ENCODE results near the gene MOB3B. TPM values are rescaled to one million over a fixed set of nuclear protein-coding genes. Genes with fewer than 3 reads are reported as not detected.

Gene MOB3B
- total RNA-seq, 1 experiment from 2014 or later = 0.19 TPM

- H3K4me1 ChIP-seq (ENCODE audit: insufficient read depth, low read length, poor library complexity, severe bottlenecking) = no peaks in the 10 kb centered on the region
- intact Hi-C loops (cut with micrococcal nuclease; ENCODE audit: unreplicated experiment) = no loop called here
- no peak for DNase-seq (ENCODE audit: low spot score)
- H3K27me3 ChIP-seq (replicated peaks; ENCODE audit: insufficient read depth, low read depth, low read length, poor library complexity) = no peaks in the 10 kb centered on the region
- no TSS peak for BruUV-seq (replicated peaks)
- ChIA-PET POLR2A (ENCODE audit: low non-redundant PET) (no interaction called here), CTCF (no interaction called here)
- TF ChIP-seq CTCF (conservative IDR thresholded peaks at IDR 0.05; ENCODE audit: low read depth, low read length) (no peak), EZH2 (IDR thresholded peaks at IDR 0.05; ENCODE audit: borderline replicate concordance, low read depth, low read length, poor library complexity, severe bottlenecking) (no peak)
- H3K27ac ChIP-seq (ENCODE audit: low read depth, low read length, poor library complexity, severe bottlenecking) = no peak overlapping the region
- H3K9me3 ChIP-seq (ENCODE audit: low read depth, low read length, poor library complexity, severe bottlenecking) = no peaks in the 10 kb centered on the region
- no peaks in the 10 kb centered on the region for H3K36me3 ChIP-seq (ENCODE audit: insufficient read depth, low read length, poor library complexity, severe bottlenecking)
- H3K4me3 ChIP-seq (ENCODE audit: low read depth, low read length, poor library complexity, severe bottlenecking) = no peak overlapping the region
Measured at GRCh38 chr9:27388150-27388549, 141.5 kb downstream of the MOB3B start.

- Histone ChIP-seq H3K4me3 (ENCODE audit: low read depth, low read length, poor library complexity, severe bottlenecking) (no peak overlapping the region), H3K9me3 (ENCODE audit: low read depth, low read length, poor library complexity, severe bottlenecking) (no peaks in the 10 kb centered on the region), H3K4me1 (ENCODE audit: insufficient read depth, low read length, poor library complexity, severe bottlenecking) (no peaks in the 10 kb centered on the region), H3K27ac (ENCODE audit: low read depth, low read length, poor library complexity, severe bottlenecking) (no peak overlapping the region), H3K36me3 (ENCODE audit: insufficient read depth, low read length, poor library complexity, severe bottlenecking) (no peaks in the 10 kb centered on the region), H3K27me3 (replicated peaks; ENCODE audit: insufficient read depth, low read depth, low read length, poor library complexity) (no peaks in the 10 kb centered on the region)
- ChIA-PET POLR2A (ENCODE audit: low non-redundant PET) (no interaction called here), CTCF (no interaction called here)
- DNase-seq (ENCODE audit: low spot score) = no peak
- no peak for TF ChIP-seq EZH2 (IDR thresholded peaks at IDR 0.05; ENCODE audit: borderline replicate concordance, low read depth, low read length, poor library complexity, severe bottlenecking)
- TF ChIP-seq CTCF (conservative IDR thresholded peaks at IDR 0.05; ENCODE audit: low read depth, low read length) = no peak
- intact Hi-C loops (cut with micrococcal nuclease; ENCODE audit: unreplicated experiment) = no loop called here
- no TSS peak for BruUV-seq (replicated peaks)
Measured at GRCh38 chr9:27387722-27388121, 141.9 kb downstream of the MOB3B start.

GRCh38 chr9:27386571-27387091 lies 143.0 kb downstream of the MOB3B start:
- H3K4me3 ChIP-seq (ENCODE audit: low read depth, low read length, poor library complexity, severe bottlenecking) = no peak overlapping the region
- TF ChIP-seq CTCF (conservative IDR thresholded peaks at IDR 0.05; ENCODE audit: low read depth, low read length) (no peak), EZH2 (IDR thresholded peaks at IDR 0.05; ENCODE audit: borderline replicate concordance, low read depth, low read length, poor library complexity, severe bottlenecking) (no peak)
- no peaks in the 10 kb centered on the region for H3K4me1 ChIP-seq (ENCODE audit: insufficient read depth, low read length, poor library complexity, severe bottlenecking)
- no peaks in the 10 kb centered on the region for H3K36me3 ChIP-seq (ENCODE audit: insufficient read depth, low read length, poor library complexity, severe bottlenecking)
- H3K27ac ChIP-seq (ENCODE audit: low read depth, low read length, poor library complexity, severe bottlenecking) = no peak overlapping the region
- intact Hi-C loops (cut with micrococcal nuclease; ENCODE audit: unreplicated experiment) = no loop called here
- DNase-seq (ENCODE audit: low spot score) = no peak
- no peaks in the 10 kb centered on the region for H3K9me3 ChIP-seq (ENCODE audit: low read depth, low read length, poor library complexity, severe bottlenecking)
- CTCF ChIA-PET = no interaction called here
- POLR2A ChIA-PET (ENCODE audit: low non-redundant PET) = no interaction called here
- no peaks in the 10 kb centered on the region for H3K27me3 ChIP-seq (replicated peaks; ENCODE audit: insufficient read depth, low read depth, low read length, poor library complexity)
- no TSS peak for BruUV-seq (replicated peaks)
